Colonic mucosa (tissue), 4 donors: ENCODE measurements around the gene FARP1. TPM values are rescaled to one million over a fixed set of nuclear protein-coding genes. Genes with fewer than 3 reads are reported as not detected.
"Not testable (repeated sequence)": the region's sequence is repeated elsewhere in the genome, so short reads cannot be mapped to it uniquely, and the experiment has no call there.

ENCODE experiments used
- DNase-seq: peaks from one replicate; pipeline ENCODE4 v3.0.0-alpha.2; 2020
- H3K27ac ChIP-seq: fragments of 200-600 bp; one replicate; pipeline ENCODE4 v1.8.0; 2021
- H3K27me3 ChIP-seq: fragments of 200-600 bp; one replicate; pipeline ENCODE4 v1.8.0; 2021
- H3K36me3 ChIP-seq: fragments of 200-600 bp; one replicate; pipeline ENCODE4 v1.8.0; 2021
- H3K4me1 ChIP-seq: fragments of 200-600 bp; one replicate; pipeline ENCODE4 v1.8.0; 2021; ENCODE audit warnings: mild to moderate bottlenecking
- H3K4me3 ChIP-seq: fragments of 200-600 bp; one replicate; pipeline ENCODE4 v1.8.0; 2021
- H3K9ac ChIP-seq, 2 donors: one replicate each; pipeline ENCODE4 v1.7.0; 2013; ENCODE audit warnings: control low read depth in 2 of 2, low read depth in 2 of 2, low read length in 2 of 2
- H3K9me3 ChIP-seq: fragments of 200-600 bp; one replicate; pipeline ENCODE4 v1.8.0; 2021
- CTCF ChIP-seq: fragments of 200-600 bp; IDR thresholded peaks from one replicate; pipeline ENCODE4 v1.8.0; 2022; ENCODE audit warnings: antibody characterized with exemption, mild to moderate bottlenecking
- intact Hi-C: fragments of 100-400 bp; cut with DNase I; formaldehyde crosslinking; loops from one replicate; pipeline ENCODE4 v1.14.1; 2022
- total RNA-seq, 2 donors: library from RNA; stranded (reverse); fragmentation: NEBNext Ultra II Directional in 1 of 2; extraction: Animal tissue kit (Norgen Biotek cat#: 25700) in 1 of 2; gene quantifications; one replicate each; pipeline ENCODE4 v1.2.1, GENCODE V29; 2021
- donor health status: healthy.
- donor health status: DM: no; HTN: no; CAD: no.
- donor health status: DM: no; HTN: no; CAD: no.

The FARP1 gene
- total RNA-seq, 2 donors from 2014 or later: 39.1 to 53.5 TPM

- DNase-seq: no peak
- H3K9ac ChIP-seq: no peak overlapping the region
- TF ChIP-seq CTCF: no peak
- H3K36me3 ChIP-seq: no peaks in the 10 kb centered on the region
- intact Hi-C loops: no loop called here
- H3K4me1 ChIP-seq: no peaks in the 10 kb centered on the region
- no peaks in the 10 kb centered on the region for H3K27me3 ChIP-seq
- H3K4me3 ChIP-seq: no peak overlapping the region
- H3K27ac ChIP-seq: no peak overlapping the region
- H3K9me3 ChIP-seq: no peaks in the 10 kb centered on the region
Measured at GRCh38 chr13:98410612-98411011, 267.7 kb downstream of the FARP1 start.

- Histone ChIP-seq H3K27ac (no peak overlapping the region), H3K9ac (no peak overlapping the region), H3K36me3 (no peaks in the 10 kb centered on the region), H3K27me3 (no peaks in the 10 kb centered on the region), H3K4me3 (no peak overlapping the region), H3K9me3 (no peaks in the 10 kb centered on the region), H3K4me1 (no peaks in the 10 kb centered on the region)
- intact Hi-C loops: no loop called here
- DNase-seq: no peak
- no peak for TF ChIP-seq CTCF
Measured at GRCh38 chr13:98411013-98411412, 268.1 kb downstream of the FARP1 start.

DNA sequence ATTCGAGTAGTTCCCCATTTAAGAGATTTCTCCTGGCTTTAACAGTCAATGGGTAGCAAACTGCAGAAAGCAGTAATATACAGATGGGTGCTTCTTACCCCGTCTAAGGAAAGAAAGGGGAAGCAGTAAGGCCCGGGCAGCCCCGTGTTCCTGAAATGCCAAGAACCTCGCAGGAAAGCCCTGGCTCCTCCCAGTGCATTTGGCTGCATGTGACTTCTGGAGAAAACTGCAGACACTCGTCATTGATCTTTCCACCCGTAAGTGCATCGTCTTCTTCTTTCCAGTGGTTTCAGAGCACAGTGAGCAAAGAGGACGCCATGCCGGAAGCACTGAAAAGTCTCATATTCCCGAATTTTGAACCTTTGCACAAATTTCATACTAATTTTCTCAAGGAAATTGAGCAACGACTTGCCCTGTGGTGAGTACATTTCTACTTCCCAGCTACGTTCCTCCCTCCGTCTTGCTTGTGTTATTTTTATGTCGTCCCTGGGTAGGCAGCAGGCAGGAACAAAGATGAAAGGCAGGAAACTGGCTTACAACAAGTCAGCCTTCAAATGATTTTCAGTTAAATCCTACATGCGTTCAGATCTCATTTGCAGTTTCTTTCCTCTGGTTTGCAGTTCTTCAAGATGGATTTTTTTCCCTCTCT is 268.8 kb downstream of the FARP1 start:
- intact Hi-C loops: no loop called here
- no peak overlapping the region for H3K4me3 ChIP-seq
- no peak for TF ChIP-seq CTCF
- H3K9ac ChIP-seq: no peak overlapping the region
- no peaks in the 10 kb centered on the region for H3K9me3 ChIP-seq
- H3K4me1 ChIP-seq: no peaks in the 10 kb centered on the region
- H3K27ac ChIP-seq: no peak overlapping the region
- no peaks in the 10 kb centered on the region for H3K27me3 ChIP-seq
- DNase-seq: no peak
- H3K36me3 ChIP-seq: no peaks in the 10 kb centered on the region

- intact Hi-C loops, H3K36me3 ChIP-seq, H3K27me3 ChIP-seq, H3K9me3 ChIP-seq, H3K4me3 ChIP-seq, H3K27ac ChIP-seq, DNase-seq, H3K9ac ChIP-seq, H3K4me1 ChIP-seq: not testable (repeated sequence)
Measured at GRCh38 chr13:98413278-98413677, 270.4 kb downstream of the FARP1 start.

DNA sequence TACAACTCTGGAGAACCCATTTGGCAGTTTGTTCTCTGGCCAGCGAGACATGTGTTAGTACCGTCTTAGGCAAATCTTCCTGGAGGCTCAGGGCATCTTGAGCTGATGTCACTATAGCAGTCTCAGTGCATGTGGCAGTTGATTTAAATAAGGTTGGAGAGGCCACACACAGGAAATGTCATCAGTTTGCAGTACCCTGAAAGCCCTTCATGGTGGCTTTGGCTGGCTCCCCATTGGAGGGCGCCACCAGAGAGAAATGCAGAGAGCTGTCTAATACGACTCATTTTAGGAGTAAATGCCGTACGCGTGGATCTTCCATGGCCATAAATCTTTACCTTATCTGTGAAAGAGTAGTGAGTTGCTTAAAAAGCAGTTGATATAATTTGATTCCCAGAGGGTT is 270.9 kb downstream of the FARP1 start:
- Histone ChIP-seq H3K4me3 (no peak overlapping the region), H3K9me3 (no peaks in the 10 kb centered on the region), H3K4me1 (no peaks in the 10 kb centered on the region), H3K27me3 (no peaks in the 10 kb centered on the region), H3K27ac (no peak overlapping the region), H3K36me3 (no peaks in the 10 kb centered on the region), H3K9ac (no peak overlapping the region)
- no peak for DNase-seq
- no peak for TF ChIP-seq CTCF
- intact Hi-C loops: no loop called here

DNA sequence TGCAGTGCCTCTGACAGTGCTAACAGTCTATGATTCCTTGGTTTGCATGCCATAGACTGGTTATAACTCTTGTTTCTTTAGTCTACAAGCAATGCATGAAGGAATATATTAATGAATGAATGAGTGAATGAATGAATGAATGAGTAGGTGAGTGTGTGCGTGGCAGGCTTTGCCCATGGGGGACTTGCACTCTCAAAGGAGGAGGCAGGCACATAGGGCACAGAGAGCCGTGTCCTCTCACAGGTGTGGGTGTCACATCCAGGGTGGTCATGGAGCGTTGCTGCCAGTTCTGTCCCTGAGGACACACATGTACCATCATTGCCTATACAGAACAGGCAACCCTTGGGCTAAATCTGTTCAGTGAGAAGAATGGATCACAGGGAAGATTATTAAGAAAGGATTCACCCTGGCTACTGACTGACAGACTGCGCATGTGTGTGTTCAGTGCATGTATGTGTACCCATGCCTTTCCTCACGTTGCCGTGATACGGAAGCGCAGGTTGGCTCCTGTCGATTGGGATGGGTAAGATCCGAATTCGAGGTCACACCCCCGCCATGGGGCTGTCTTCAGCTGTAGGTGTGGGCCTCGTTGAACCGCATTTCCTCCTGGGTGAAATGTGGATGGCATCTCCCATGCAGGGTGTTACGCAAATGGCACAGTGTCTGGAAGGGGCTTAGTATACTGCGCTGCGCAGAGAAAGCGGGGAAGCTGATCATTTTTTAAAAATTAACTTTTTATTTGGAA is 272.6 kb downstream of the FARP1 start:
- Histone ChIP-seq H3K9ac (no peak overlapping the region), H3K4me1 (no peaks in the 10 kb centered on the region), H3K36me3 (no peaks in the 10 kb centered on the region), H3K9me3 (no peaks in the 10 kb centered on the region), H3K4me3 (no peak overlapping the region), H3K27ac (peak overlapping the region; percentile 1), H3K27me3 (no peaks in the 10 kb centered on the region)
- DNase-seq: no peak
- no peak for TF ChIP-seq CTCF
- intact Hi-C loops: no loop called here
